Activated naive CD4-positive, alpha-beta T cell treated with anti-CD3 and anti-CD28 coated beads for 36 hours (primary cell): Measurements from ENCODE around the gene KIF22. TPM values are rescaled to one million over a fixed set of nuclear protein-coding genes. Genes with fewer than 3 reads are reported as not detected.
"Not testable (repeated sequence)": the region's sequence is repeated elsewhere in the genome, so short reads cannot be mapped to it uniquely, and the experiment has no call there.

ENCODE experiments used
- CTCF ChIA-PET: fragments of 350-600 bp; sonication (Branson Sonifier 250); formaldehyde crosslinking; loops from one replicate; lab custom pipeline; 2021; ENCODE audit warnings: antibody characterized with exemption; lab: Charles Lee
- DNase-seq: peaks from one replicate; pipeline ENCODE4 v3.0.0-alpha.2; 2020
- H3K27ac Mint-ChIP-seq: one replicate; pipeline ENCODE4 v1.8.0; 2021; ENCODE audit warnings: mild to moderate bottlenecking, mixed read lengths
- H3K27me3 Mint-ChIP-seq: one replicate; pipeline ENCODE4 v1.8.0; 2021; ENCODE audit warnings: low read depth, mixed read lengths
- H3K36me3 Mint-ChIP-seq: one replicate; pipeline ENCODE4 v1.8.0; 2021; ENCODE audit warnings: low read depth, mixed read lengths
- H3K4me1 Mint-ChIP-seq: one replicate; pipeline ENCODE4 v1.8.0; 2021; ENCODE audit warnings: low read depth, mixed read lengths
- H3K4me3 Mint-ChIP-seq: one replicate; pipeline ENCODE4 v1.8.0; 2021; ENCODE audit warnings: mild to moderate bottlenecking, moderate library complexity, mixed read lengths
- H3K9me3 Mint-ChIP-seq: one replicate; pipeline ENCODE4 v1.8.0; 2021; ENCODE audit warnings: mixed read lengths
- intact Hi-C: fragments of 100-400 bp; cut with micrococcal nuclease; formaldehyde crosslinking; loops from one replicate; pipeline ENCODE4 v1.15.1; 2023
- total RNA-seq, 2 experiments: library from RNA; stranded (reverse); gene quantifications; one replicate each; pipeline ENCODE4 v1.2.3, GENCODE V29; 2021

KIF22 gene
- total RNA-seq, 2 experiments from 2014 or later = 201 to 209 TPM

DNA sequence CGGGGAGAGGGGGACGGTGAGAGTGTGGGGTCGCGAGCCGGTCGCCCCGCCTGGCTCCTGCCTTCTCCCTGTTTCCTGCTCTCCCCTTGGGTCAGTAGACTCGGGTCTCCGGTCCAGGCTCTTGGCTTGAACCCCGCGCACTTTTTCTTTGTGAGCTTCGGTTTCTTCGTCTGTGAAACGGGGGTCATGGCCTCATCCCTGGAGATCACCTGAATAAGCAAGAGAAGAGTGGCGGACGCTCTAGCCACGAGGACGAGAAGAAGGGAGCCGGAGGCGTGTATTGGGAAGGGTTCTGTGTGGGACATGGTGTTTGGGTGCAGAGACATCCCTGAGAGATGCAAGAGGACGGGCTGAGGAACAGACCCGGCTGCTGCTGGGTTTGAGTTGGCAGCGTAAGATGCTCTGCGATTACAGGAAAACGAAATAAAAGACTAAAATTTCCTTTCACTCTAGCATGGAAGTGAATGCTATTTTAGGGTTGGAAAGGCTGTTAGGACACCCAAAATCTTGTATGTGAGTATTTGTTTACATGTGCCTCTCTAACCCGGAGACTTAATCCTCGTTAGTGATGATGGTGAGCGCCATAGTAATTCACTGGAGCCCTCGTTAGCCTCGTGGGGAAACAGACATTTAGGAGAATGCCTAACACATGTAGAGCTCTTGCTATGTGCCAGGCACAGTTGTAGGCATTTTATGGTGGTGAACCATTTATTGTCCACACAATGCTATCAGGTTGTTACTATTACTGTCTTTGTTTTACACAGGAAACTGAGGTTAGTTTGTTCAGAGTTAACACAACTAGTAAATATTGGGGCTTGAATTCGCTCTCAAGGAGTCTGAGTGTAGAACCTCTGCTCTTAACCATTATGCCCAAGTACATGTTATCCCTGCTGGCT, 646 bp downstream of the KIF22 start:
- Mint-ChIP-seq H3K36me3 (peaks cover 32% of the 10 kb centered on the region), H3K4me3 (peak overlapping the region; percentile 100), H3K9me3 (no peaks in the 10 kb centered on the region), H3K27ac (peak overlapping the region; percentile 98), H3K27me3 (no peaks in the 10 kb centered on the region), H3K4me1 (peaks cover 30% of the 10 kb centered on the region)
- no peak for DNase-seq
- CTCF ChIA-PET = interaction anchor here (0.6 to 3.6 kb wide), 12 partner anchors 12 to 100 kb away, joined by 3 to 35 read pairs (median 6); partner anchors contain the start of gene PAGR1
- intact Hi-C loops = loop anchor here (1.0 kb wide), 5 partner anchors 14 to 91 kb away; no protein-coding TSS in a partner anchor

GRCh38 chr16:29791845-29792807, 1.6 kb downstream of the KIF22 start:
- H3K9me3 Mint-ChIP-seq = no peaks in the 10 kb centered on the region
- peak overlapping the region; percentile 100 for H3K4me3 Mint-ChIP-seq
- peaks cover 30% of the 10 kb centered on the region for H3K4me1 Mint-ChIP-seq
- peak overlapping the region; percentile 98 for H3K27ac Mint-ChIP-seq
- intact Hi-C loops = no loop called here
- CTCF ChIA-PET = interaction anchor here (0.7 kb wide), 1 partner anchor 25 kb away, joined by 4 read pairs; no protein-coding TSS in a partner anchor
- H3K36me3 Mint-ChIP-seq = peaks cover 41% of the 10 kb centered on the region
- H3K27me3 Mint-ChIP-seq = no peaks in the 10 kb centered on the region
- no peak for DNase-seq

GRCh38 chr16:29793153-29793552, 2.6 kb downstream of the KIF22 start:
- H3K4me3 Mint-ChIP-seq, H3K27me3 Mint-ChIP-seq, intact Hi-C loops, H3K27ac Mint-ChIP-seq, DNase-seq, H3K9me3 Mint-ChIP-seq: not testable (repeated sequence)
- Mint-ChIP-seq H3K36me3 (peaks cover 49% of the 10 kb centered on the region), H3K4me1 (peaks cover 30% of the 10 kb centered on the region)
- CTCF ChIA-PET = interaction anchor here (0.5 kb wide), 1 partner anchor 679 kb away, joined by 5 read pairs; no protein-coding TSS in a partner anchor

- Mint-ChIP-seq H3K9me3 (no peaks in the 10 kb centered on the region), H3K4me3 (no peak overlapping the region), H3K27ac (no peak overlapping the region), H3K4me1 (peaks cover 30% of the 10 kb centered on the region), H3K27me3 (no peaks in the 10 kb centered on the region), H3K36me3 (peaks cover 59% of the 10 kb centered on the region)
- CTCF ChIA-PET = interaction anchor here (1.2 to 1.8 kb wide), 3 partner anchors 9 to 94 kb away, joined by 3 to 8 read pairs (median 3); no protein-coding TSS in a partner anchor
- intact Hi-C loops = no loop called here
- no peak for DNase-seq
These were observed 3.7 kb downstream of the KIF22 start for GRCh38 chr16:29794231-29794710.

DNA sequence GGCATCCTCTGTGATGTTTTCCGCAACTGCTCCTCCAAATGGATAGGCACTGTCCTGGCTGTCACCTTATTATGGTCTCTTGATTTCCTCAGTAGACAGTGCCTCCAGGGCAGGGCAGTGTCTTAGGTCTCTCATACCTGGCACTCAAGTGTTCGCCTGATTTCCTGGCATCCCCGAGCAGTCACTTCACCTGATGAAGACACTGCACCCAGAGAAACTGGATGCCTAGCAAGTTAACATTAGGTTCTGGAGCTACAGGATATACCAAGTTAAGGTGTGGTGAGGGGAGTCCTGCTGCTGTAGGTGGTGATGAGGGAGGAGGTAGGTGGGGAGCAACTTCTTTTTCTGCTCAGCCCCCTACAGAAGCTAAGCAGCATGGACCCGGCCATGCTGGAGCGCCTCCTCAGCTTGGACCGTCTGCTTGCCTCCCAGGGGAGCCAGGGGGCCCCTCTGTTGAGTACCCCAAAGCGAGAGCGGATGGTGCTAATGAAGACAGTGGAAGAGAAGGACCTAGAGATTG, 11.9 kb downstream of the KIF22 start:
- H3K4me1 Mint-ChIP-seq = peaks cover 15% of the 10 kb centered on the region
- CTCF ChIA-PET = interaction anchor here (0.8 to 3.5 kb wide), 4 partner anchors 12 to 111 kb away, joined by 3 to 17 read pairs (median 4); partner anchors contain the start of gene KIF22
- peaks cover 57% of the 10 kb centered on the region for H3K36me3 Mint-ChIP-seq
- no peak for DNase-seq
- no peaks in the 10 kb centered on the region for H3K27me3 Mint-ChIP-seq
- H3K9me3 Mint-ChIP-seq = no peaks in the 10 kb centered on the region
- peak overlapping the region; percentile 12 for H3K27ac Mint-ChIP-seq
- no peak overlapping the region for H3K4me3 Mint-ChIP-seq
- intact Hi-C loops = no loop called here

DNA sequence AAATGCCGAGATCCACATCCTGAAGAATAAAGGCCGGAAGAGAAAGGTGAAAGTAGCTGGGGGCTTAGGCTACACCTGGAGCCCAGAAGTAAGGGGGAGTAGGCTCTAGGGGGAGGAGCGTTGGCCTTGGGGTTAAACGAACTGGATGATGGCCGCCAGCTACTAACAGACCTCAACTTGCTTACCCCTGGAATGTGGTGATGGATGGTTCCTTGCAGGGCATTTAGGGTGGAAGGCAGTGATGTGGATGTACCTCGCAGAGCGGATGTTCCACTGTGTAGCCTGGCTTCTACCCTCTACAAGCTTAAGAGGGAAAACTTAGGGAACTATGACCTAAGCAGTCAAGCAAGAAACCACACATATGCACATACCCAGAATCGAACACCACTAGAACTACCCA, 13.5 kb downstream of the KIF22 start:
- intact Hi-C loops = loop anchor here (2.0 kb wide), 1 partner anchor 17 kb away; the partner anchor contains the start of gene MVP
- Mint-ChIP-seq H3K27ac (peak overlapping the region; percentile 100), H3K4me3 (peak overlapping the region; percentile 98), H3K4me1 (peaks cover 25% of the 10 kb centered on the region), H3K9me3 (no peaks in the 10 kb centered on the region), H3K27me3 (no peaks in the 10 kb centered on the region), H3K36me3 (peaks cover 59% of the 10 kb centered on the region)
- CTCF ChIA-PET = interaction anchor here (1.4 to 3.5 kb wide), 7 partner anchors 9 to 104 kb away, joined by 4 to 17 read pairs (median 8); partner anchors contain the start of genes KIF22 and PAGR1
- DNase-seq = no peak

- Mint-ChIP-seq H3K4me3 (peak overlapping the region; percentile 98), H3K27ac (peak overlapping the region; percentile 100), H3K27me3 (no peaks in the 10 kb centered on the region), H3K4me1 (peaks cover 28% of the 10 kb centered on the region), H3K36me3 (peaks cover 55% of the 10 kb centered on the region), H3K9me3 (no peaks in the 10 kb centered on the region)
- no peak for DNase-seq
- intact Hi-C loops = loop anchor here (1.0 to 5.0 kb wide), 13 partner anchors 14 to 982 kb away; partner anchors contain the start of genes ALDOA, ATXN2L, C16orf54 and C16orf92
- CTCF ChIA-PET = interaction anchor here (0.7 to 3.5 kb wide), 8 partner anchors 10 to 228 kb away, joined by 3 to 17 read pairs (median 6); partner anchors contain the start of genes KIF22 and PAGR1
These were observed 14.1 kb downstream of the KIF22 start for GRCh38 chr16:29804455-29805231.

DNA sequence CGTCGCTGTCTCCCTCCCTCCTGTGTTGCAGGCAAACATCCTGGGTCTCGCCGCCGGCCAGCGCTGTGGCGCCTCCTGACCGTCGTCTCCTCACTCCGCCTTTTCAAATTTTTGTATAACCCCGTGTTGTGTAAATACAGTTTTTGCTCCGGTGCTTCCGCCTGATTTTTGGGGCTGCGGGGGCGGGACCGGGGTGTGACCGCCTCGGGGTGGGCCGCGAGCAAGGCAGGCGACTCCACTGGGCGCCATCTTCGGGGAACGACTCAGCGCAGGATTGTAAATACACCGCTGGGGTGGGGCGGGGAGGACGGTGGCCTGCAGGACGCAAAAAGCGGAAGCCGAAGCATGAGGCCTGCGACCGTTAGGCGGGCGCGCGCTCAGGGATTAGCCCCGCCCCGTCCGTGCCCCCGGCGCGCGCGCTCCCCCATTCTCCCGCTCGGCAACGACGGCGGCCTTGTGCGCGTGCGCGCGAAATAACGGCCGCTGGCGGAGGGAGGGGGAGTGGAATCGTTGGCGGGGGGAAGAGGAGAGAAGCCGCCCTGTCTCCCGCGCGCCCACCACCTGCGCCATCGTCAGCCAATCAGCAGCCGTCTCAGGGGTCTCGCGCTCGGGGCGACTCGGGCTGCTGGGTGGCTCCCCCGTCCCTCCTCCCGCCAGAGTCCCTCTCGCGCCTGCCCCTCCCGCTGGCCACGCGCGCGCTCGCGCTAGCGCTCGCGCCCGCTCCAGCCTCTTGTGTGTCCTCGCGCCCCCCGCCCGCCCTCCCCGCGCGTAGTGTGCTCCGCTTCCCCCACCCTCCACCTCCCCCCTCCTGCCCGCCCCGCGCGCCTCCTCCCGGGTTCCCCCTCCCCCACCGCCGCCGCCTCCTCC, 14.9 kb downstream of the KIF22 start:
- no peaks in the 10 kb centered on the region for H3K9me3 Mint-ChIP-seq
- DNase-seq = peak; percentile 99
- H3K4me1 Mint-ChIP-seq = peaks cover 36% of the 10 kb centered on the region
- peaks cover 58% of the 10 kb centered on the region for H3K36me3 Mint-ChIP-seq
- peak overlapping the region; percentile 98 for H3K4me3 Mint-ChIP-seq
- peak overlapping the region; percentile 100 for H3K27ac Mint-ChIP-seq
- intact Hi-C loops = loop anchor here (1.0 to 5.0 kb wide), 13 partner anchors 15 to 983 kb away; partner anchors contain the start of genes ALDOA, ATXN2L, C16orf54 and C16orf92
- H3K27me3 Mint-ChIP-seq = no peaks in the 10 kb centered on the region
- CTCF ChIA-PET = interaction anchor here (0.7 to 2.2 kb wide), 6 partner anchors 11 to 227 kb away, joined by 3 to 12 read pairs (median 6); partner anchors contain the start of gene PAGR1

DNA sequence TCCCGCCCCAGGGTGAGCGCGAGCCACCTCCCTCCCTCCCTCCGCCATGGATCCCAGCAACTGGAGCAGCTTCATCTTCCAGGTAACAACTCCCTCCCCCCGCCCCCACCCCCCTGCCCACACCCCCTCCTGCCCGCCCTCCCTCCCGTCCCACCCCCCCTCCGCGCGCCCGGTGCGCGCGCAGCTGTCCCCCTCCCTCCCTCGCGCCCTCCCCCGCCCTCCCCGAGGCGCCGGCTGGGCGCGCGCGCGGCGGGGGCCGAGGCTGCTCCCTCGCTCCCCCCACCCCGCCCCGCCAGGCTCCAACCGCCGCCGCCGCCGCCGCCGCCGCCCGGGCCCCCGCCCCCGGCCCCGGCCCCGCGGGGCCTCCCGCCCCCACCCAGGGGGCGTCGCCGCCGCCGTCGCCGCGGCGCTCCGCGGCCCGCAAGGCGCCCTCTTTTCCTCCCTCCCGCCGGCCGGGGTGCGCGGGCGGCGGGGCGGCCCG, 15.6 kb downstream of the KIF22 start, which contains the start of gene MAZ:
Gene MAZ (plus strand): TSS at position 431 of the 481 bp plus-strand sequence. CDS start 173 bp downstream, outside the sequence.
- Mint-ChIP-seq H3K27ac (peak within 1 kb of the TSS; percentile 100), H3K4me1 (peaks cover 43% of the 10 kb centered on the region), H3K9me3 (no peaks in the 10 kb centered on the region), H3K4me3 (peak within 1 kb of the TSS; percentile 99), H3K27me3 (no peaks in the 10 kb centered on the region), H3K36me3 (peaks cover 57% of the 10 kb centered on the region)
- intact Hi-C loops = loop anchor here (5.0 kb wide), 8 partner anchors 59 to 984 kb away; partner anchors contain the start of genes ALDOA, ATXN2L, C16orf54 and C16orf92
- DNase-seq = no peak
- CTCF ChIA-PET = interaction anchor here (0.6 to 3.0 kb wide), 3 partner anchors 13 to 42 kb away, joined by 3 to 18 read pairs (median 3); partner anchors contain the start of gene MVP
